Panc1 (cell line): ENCODE data around the gene ETFRF1. TPM values are rescaled to one million over a fixed set of nuclear protein-coding genes. Genes with fewer than 3 reads are reported as not detected.

Experiments
- ATAC-seq: fragments of 200-7000 bp; cut with Tn5 transposase; 2 replicates; pipeline ENCODE4 v1.9.1; 2020; ENCODE audit warnings: mild to moderate bottlenecking, moderate library complexity
- BruUV-seq: library from RNA; stranded (reverse); fragments of 400-500 nt; replicated peaks from 2 replicates; lab custom pipeline; 2021; lab: Mats Ljungman, UMichigan
- CTCF ChIA-PET: fragments of 300-600 bp; sonication (Branson Sonifier 250); formaldehyde crosslinking; loops from one replicate; lab custom pipeline; 2022; ENCODE audit warnings: antibody characterized with exemption; lab: Charles Lee
- POLR2A ChIA-PET: fragments of 300-600 bp; sonication (Branson Sonifier 250); formaldehyde crosslinking; loops from one replicate; lab custom pipeline; 2022; ENCODE audit warnings: antibody characterized with exemption; lab: Charles Lee
- DNase-seq: peaks from one replicate; pipeline ENCODE4 v3.0.0-alpha.2; 2010; ENCODE audit warnings: low read depth, low spot score
- H3K27ac ChIP-seq: 2 replicates; pipeline ENCODE4 v1.5.1; 2011; ENCODE audit warnings: mild to moderate bottlenecking, low read length, inconsistent platforms
- H3K27me3 ChIP-seq: fragments of 200-500 bp; sonication (Bioruptor generic); 2 replicates; pipeline ENCODE4 v1.6.0; 2014; ENCODE audit warnings: low read length, inconsistent platforms; ENCODE audit not compliant: control insufficient read depth, insufficient read depth
- H3K36me3 ChIP-seq: fragments of 200-500 bp; sonication (Bioruptor generic); 2 replicates; pipeline ENCODE4 v1.5.1; 2014; ENCODE audit warnings: inconsistent platforms, mild to moderate bottlenecking, low read length, moderate library complexity; ENCODE audit not compliant: control insufficient read depth, insufficient read depth
- H3K4me1 ChIP-seq: 2 replicates; pipeline ENCODE4 v1.5.1; 2011; ENCODE audit warnings: inconsistent platforms, mild to moderate bottlenecking, low read length, moderate library complexity; ENCODE audit not compliant: control insufficient read depth, insufficient read depth
- H3K4me3 ChIP-seq, 2 experiments: 2 replicates each; pipeline ENCODE4 v1.5.1; 2011 to 2012; ENCODE audit warnings: low read depth in 2 of 2, low read length in 2 of 2, mild to moderate bottlenecking in 2 of 2, inconsistent platforms in 1 of 2, moderate library complexity in 1 of 2
- H3K9me3 ChIP-seq: fragments of 200-500 bp; sonication (Bioruptor generic); 2 replicates; pipeline ENCODE4 v1.5.1; 2014; ENCODE audit warnings: low read depth, mild to moderate bottlenecking, inconsistent platforms, low read length, moderate library complexity; ENCODE audit not compliant: control insufficient read depth, insufficient read depth
- CTCF ChIP-seq: fragments of 450-650 bp; IDR thresholded peaks from 2 replicates; pipeline ENCODE4 v1.5.1; 2017; ENCODE audit warnings: mild to moderate bottlenecking
- POLR2AphosphoS5 ChIP-seq: IDR thresholded peaks from 2 replicates; pipeline ENCODE4 v1.6.1; 2012; ENCODE audit warnings: mild to moderate bottlenecking, low read depth, low read length, moderate library complexity
- REST ChIP-seq, 2 experiments: IDR thresholded peaks; 2 replicates each; pipeline ENCODE4 v1.6.1; 2011 to 2012; ENCODE audit warnings: low read depth in 2 of 2, control low read depth in 1 of 2, low read length in 1 of 2, mild to moderate bottlenecking in 1 of 2, moderate library complexity in 1 of 2; ENCODE audit not compliant: insufficient read depth in 1 of 2
- SIN3A ChIP-seq: IDR thresholded peaks from 2 replicates; pipeline ENCODE4 v1.6.1; 2012; ENCODE audit warnings: low read depth, mild to moderate bottlenecking, low read length, moderate library complexity, borderline replicate concordance; ENCODE audit not compliant: insufficient read depth
- TCF7L2 ChIP-seq: IDR thresholded peaks from 2 replicates; pipeline ENCODE4 v1.6.1; 2011; ENCODE audit warnings: mild to moderate bottlenecking, low read depth, low read length, inconsistent platforms
- in situ Hi-C: cut with HindIII; loops from 2 replicates; pipeline ENCODE4 v1.10.0; 2016; ENCODE audit warnings: low sequenced_read_pairs, low pct_unique_long_range_greater_than_20kb
- intact Hi-C: fragments of 100-400 bp; cut with micrococcal nuclease; formaldehyde crosslinking; loops from one replicate; pipeline ENCODE4 v1.10.0; 2022; ENCODE audit not compliant: unreplicated experiment
- total RNA-seq: library from RNA; stranded (reverse); gene quantifications from one replicate; pipeline ENCODE4 v1.2.1, GENCODE V29; 2021; ENCODE audit not compliant: unreplicated experiment

The ETFRF1 gene
- total RNA-seq, 1 experiment from 2014 or later, result 12.6 TPM

- no peak for ATAC-seq
- intact Hi-C loops (no loop called here), in situ Hi-C loops (no loop called here)
- Histone ChIP-seq H3K36me3 (no peaks in the 10 kb centered on the region), H3K4me1 (peaks cover 8% of the 10 kb centered on the region; the same call in 1 of the 2 replicates), H3K27me3 (peaks cover 5% of the 10 kb centered on the region; the same call in 1 of the 2 replicates), H3K9me3 (no peaks in the 10 kb centered on the region), H3K4me3 (no peak overlapping the region), H3K27ac (no peak overlapping the region)
- ChIA-PET CTCF (no interaction called here), POLR2A (no interaction called here)
- TF ChIP-seq SIN3A (no peak), TCF7L2 (no peak), CTCF (no peak), REST (IDR thresholded peaks at IDR 0.05; ENCODE audit: insufficient read depth in 1 of 2, low read depth in 2 of 2, low read length in 1 of 2) (no peak), POLR2AphosphoS5 (no peak)
- DNase-seq, result no peak
- BruUV-seq, result no TSS peak
These were observed 4.2 kb upstream of the ETFRF1 start for GRCh38 chr12:25190793-25191192.

- TF ChIP-seq REST (IDR thresholded peaks at IDR 0.05; ENCODE audit: insufficient read depth in 1 of 2, low read depth in 2 of 2, low read length in 1 of 2) (no peak), TCF7L2 (no peak), SIN3A (no peak), CTCF (no peak), POLR2AphosphoS5 (no peak)
- intact Hi-C loops (no loop called here), in situ Hi-C loops (no loop called here)
- BruUV-seq, result no TSS peak
- H3K4me1 ChIP-seq, result peaks cover 16% of the 10 kb centered on the region
- DNase-seq (no peak), ATAC-seq (no peak)
- ChIA-PET POLR2A (interaction anchor here (0.7 to 1.0 kb wide), 2 partner anchors 57 to 806 kb away, joined by 3 read pairs; partner anchors contain the start of gene KRAS), CTCF (interaction anchor here (1.1 kb wide), 1 partner anchor 193 kb away, joined by 5 read pairs; no protein-coding TSS in a partner anchor)
- no peaks in the 10 kb centered on the region for H3K27me3 ChIP-seq
- H3K36me3 ChIP-seq, result no peaks in the 10 kb centered on the region
- H3K27ac ChIP-seq, result no peak overlapping the region
- H3K9me3 ChIP-seq, result no peaks in the 10 kb centered on the region
- H3K4me3 ChIP-seq, result peak overlapping the region; percentile 71 to 83
These were observed 823 bp upstream of the ETFRF1 start for GRCh38 chr12:25194214-25194613.
